ENCODE measurements around the gene FAM114A1. TPM values are rescaled to one million over a fixed set of nuclear protein-coding genes. Genes with fewer than 3 reads are reported as not detected.
"Not testable (repeated sequence)": the region's sequence is repeated elsewhere in the genome, so short reads cannot be mapped to it uniquely, and the experiment has no call there.

FAM114A1 gene
- total and polyA plus RNA-seq, 2 experiments from 2014 or later: 13.0 to 14.5 TPM

DNA sequence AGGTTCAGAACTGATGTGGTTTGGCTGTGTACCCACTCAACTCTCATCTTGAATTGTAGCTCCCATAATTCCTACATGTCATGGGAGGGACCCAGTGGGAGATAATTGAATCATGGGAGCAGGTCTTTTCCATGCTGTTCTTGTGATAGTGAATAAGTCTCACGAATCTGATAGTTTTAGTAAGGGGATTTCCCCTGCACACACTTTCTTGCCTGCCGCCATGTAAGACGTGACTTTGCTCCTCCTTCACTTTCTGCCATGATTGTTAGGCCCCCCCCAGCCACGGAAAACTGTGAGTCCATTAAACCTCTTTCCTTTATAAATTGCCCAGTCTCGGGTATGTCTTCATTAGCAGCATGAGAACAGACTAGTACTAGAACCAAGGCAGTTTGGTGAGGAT is 91.6 kb downstream of the FAM114A1 start:
- H3K4me1 ChIP-seq (ENCODE audit: insufficient read depth); H3K36me3 Mint-ChIP-seq (ENCODE audit: low read depth); H3K4me2 ChIP-seq; H3K79me2 ChIP-seq (replicated peaks; ENCODE audit: insufficient read depth); H3K9me2 ChIP-seq (ENCODE audit: insufficient read depth); H3K27me3 Mint-ChIP-seq (ENCODE audit: insufficient read depth, low read depth, poor library complexity); H2AFZ ChIP-seq; H3K27ac ChIP-seq (ENCODE audit: low read depth); H3K27ac Mint-ChIP-seq; H3K4me1 Mint-ChIP-seq; H4K20me1 ChIP-seq (replicated peaks; ENCODE audit: insufficient read depth); H3K9me3 Mint-ChIP-seq; ATAC-seq; DNase-seq (ENCODE audit: low spot score); H3F3A ChIP-seq (replicated peaks; ENCODE audit: low read depth); H3K27me3 ChIP-seq (ENCODE audit: insufficient read depth); H3K4me3 Mint-ChIP-seq; H3K36me3 ChIP-seq (ENCODE audit: insufficient read depth); H3K4me3 ChIP-seq: not testable (repeated sequence)

- Histone ChIP-seq H3K27me3 (ENCODE audit: insufficient read depth) (no peaks in the 10 kb centered on the region), H3K79me2 (replicated peaks; ENCODE audit: insufficient read depth) (no peaks in the 10 kb centered on the region), H3K27ac (ENCODE audit: low read depth) (no peak overlapping the region), H3K4me2 (no peak overlapping the region), H3K9me2 (ENCODE audit: insufficient read depth) (peaks cover 15% of the 10 kb centered on the region), H4K20me1 (replicated peaks; ENCODE audit: insufficient read depth) (no peaks in the 10 kb centered on the region), H3K4me1 (ENCODE audit: insufficient read depth) (no peaks in the 10 kb centered on the region; the same call in 1 of the 2 replicates), H3K4me3 (no peak overlapping the region), H2AFZ (no peak overlapping the region), H3K36me3 (ENCODE audit: insufficient read depth) (no peaks in the 10 kb centered on the region), H3F3A (replicated peaks; ENCODE audit: low read depth) (no peaks in the 10 kb centered on the region)
- Mint-ChIP-seq H3K36me3 (ENCODE audit: low read depth) (no peaks in the 10 kb centered on the region), H3K4me3 (no peak overlapping the region), H3K9me3 (no peaks in the 10 kb centered on the region), H3K27ac (peak overlapping the region; percentile 36; the same call in 1 of the 2 replicates), H3K4me1 (no peaks in the 10 kb centered on the region), H3K27me3 (ENCODE audit: insufficient read depth, low read depth, poor library complexity) (peaks cover 1% of the 10 kb centered on the region)
- TF ChIP-seq EZH2 (IDR thresholded peaks at IDR 0.05; ENCODE audit: low read depth, unreplicated experiment) (no peak), EZH2phosphoT487 (IDR thresholded peaks at IDR 0.05; ENCODE audit: unreplicated experiment) (no peak), CREB1 (CRISPR knock-in tag; IDR thresholded peaks at IDR 0.05; ENCODE audit: low read depth) (no peak), POLR2AphosphoS5 (IDR thresholded peaks at IDR 0.05; ENCODE audit: low read depth) (no peak), ZNF331 (CRISPR knock-in tag; IDR thresholded peaks at IDR 0.05; ENCODE audit: low read depth) (no peak), ETS1 (IDR thresholded peaks at IDR 0.05) (no peak), ZNF114 (CRISPR knock-in tag; IDR thresholded peaks at IDR 0.05) (no peak)
- TF ChIP-seq, protein P1, sequence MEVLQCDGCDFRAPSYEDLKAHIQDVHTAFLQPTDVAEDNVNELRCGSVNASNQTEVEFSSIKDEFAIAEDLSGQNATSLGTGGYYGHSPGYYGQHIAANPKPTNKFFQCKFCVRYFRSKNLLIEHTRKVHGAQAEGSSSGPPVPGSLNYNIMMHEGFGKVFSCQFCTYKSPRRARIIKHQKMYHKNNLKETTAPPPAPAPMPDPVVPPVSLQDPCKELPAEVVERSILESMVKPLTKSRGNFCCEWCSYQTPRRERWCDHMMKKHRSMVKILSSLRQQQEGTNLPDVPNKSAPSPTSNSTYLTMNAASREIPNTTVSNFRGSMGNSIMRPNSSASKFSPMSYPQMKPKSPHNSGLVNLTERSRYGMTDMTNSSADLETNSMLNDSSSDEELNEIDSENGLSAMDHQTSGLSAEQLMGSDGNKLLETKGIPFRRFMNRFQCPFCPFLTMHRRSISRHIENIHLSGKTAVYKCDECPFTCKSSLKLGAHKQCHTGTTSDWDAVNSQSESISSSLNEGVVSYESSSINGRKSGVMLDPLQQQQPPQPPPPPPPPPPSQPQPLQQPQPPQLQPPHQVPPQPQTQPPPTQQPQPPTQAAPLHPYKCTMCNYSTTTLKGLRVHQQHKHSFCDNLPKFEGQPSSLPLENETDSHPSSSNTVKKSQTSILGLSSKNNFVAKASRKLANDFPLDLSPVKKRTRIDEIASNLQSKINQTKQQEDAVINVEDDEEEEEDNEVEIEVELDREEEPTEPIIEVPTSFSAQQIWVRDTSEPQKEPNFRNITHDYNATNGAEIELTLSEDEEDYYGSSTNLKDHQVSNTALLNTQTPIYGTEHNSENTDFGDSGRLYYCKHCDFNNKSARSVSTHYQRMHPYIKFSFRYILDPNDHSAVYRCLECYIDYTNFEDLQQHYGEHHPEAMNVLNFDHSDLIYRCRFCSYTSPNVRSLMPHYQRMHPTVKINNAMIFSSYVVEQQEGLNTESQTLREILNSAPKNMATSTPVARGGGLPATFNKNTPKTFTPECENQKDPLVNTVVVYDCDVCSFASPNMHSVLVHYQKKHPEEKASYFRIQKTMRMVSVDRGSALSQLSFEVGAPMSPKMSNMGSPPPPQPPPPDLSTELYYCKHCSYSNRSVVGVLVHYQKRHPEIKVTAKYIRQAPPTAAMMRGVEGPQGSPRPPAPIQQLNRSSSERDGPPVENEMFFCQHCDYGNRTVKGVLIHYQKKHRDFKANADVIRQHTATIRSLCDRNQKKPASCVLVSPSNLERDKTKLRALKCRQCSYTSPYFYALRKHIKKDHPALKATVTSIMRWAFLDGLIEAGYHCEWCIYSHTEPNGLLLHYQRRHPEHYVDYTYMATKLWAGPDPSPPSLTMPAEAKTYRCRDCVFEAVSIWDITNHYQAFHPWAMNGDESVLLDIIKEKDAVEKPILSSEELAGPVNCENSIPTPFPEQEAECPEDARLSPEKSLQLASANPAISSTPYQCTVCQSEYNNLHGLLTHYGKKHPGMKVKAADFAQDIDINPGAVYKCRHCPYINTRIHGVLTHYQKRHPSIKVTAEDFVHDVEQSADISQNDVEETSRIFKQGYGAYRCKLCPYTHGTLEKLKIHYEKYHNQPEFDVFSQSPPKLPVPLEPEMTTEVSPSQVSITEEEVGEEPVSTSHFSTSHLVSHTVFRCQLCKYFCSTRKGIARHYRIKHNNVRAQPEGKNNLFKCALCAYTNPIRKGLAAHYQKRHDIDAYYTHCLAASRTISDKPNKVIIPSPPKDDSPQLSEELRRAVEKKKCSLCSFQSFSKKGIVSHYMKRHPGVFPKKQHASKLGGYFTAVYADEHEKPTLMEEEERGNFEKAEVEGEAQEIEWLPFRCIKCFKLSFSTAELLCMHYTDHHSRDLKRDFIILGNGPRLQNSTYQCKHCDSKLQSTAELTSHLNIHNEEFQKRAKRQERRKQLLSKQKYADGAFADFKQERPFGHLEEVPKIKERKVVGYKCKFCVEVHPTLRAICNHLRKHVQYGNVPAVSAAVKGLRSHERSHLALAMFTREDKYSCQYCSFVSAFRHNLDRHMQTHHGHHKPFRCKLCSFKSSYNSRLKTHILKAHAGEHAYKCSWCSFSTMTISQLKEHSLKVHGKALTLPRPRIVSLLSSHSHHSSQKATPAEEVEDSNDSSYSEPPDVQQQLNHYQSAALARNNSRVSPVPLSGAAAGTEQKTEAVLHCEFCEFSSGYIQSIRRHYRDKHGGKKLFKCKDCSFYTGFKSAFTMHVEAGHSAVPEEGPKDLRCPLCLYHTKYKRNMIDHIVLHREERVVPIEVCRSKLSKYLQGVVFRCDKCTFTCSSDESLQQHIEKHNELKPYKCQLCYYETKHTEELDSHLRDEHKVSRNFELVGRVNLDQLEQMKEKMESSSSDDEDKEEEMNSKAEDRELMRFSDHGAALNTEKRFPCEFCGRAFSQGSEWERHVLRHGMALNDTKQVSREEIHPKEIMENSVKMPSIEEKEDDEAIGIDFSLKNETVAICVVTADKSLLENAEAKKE (CRISPR knock-in tag; IDR thresholded peaks at IDR 0.05): no peak
- TF ChIP-seq, protein P2, sequence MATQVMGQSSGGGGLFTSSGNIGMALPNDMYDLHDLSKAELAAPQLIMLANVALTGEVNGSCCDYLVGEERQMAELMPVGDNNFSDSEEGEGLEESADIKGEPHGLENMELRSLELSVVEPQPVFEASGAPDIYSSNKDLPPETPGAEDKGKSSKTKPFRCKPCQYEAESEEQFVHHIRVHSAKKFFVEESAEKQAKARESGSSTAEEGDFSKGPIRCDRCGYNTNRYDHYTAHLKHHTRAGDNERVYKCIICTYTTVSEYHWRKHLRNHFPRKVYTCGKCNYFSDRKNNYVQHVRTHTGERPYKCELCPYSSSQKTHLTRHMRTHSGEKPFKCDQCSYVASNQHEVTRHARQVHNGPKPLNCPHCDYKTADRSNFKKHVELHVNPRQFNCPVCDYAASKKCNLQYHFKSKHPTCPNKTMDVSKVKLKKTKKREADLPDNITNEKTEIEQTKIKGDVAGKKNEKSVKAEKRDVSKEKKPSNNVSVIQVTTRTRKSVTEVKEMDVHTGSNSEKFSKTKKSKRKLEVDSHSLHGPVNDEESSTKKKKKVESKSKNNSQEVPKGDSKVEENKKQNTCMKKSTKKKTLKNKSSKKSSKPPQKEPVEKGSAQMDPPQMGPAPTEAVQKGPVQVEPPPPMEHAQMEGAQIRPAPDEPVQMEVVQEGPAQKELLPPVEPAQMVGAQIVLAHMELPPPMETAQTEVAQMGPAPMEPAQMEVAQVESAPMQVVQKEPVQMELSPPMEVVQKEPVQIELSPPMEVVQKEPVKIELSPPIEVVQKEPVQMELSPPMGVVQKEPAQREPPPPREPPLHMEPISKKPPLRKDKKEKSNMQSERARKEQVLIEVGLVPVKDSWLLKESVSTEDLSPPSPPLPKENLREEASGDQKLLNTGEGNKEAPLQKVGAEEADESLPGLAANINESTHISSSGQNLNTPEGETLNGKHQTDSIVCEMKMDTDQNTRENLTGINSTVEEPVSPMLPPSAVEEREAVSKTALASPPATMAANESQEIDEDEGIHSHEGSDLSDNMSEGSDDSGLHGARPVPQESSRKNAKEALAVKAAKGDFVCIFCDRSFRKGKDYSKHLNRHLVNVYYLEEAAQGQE (IDR thresholded peaks at IDR 0.05; ENCODE audit: unreplicated experiment): no peak
- ATAC-seq (no peak), DNase-seq (ENCODE audit: low spot score) (no peak)
Observed at GRCh38 chr4:38964942-38965775, 97.6 kb downstream of the FAM114A1 start.

All from GM23338 (cell line).